Activated naive CD4-positive, alpha-beta T cell (primary cell): ENCODE measurements around the gene RASSF3.
"Not testable (repeated sequence)": the region's sequence is repeated elsewhere in the genome, so short reads cannot be mapped to it uniquely, and the experiment has no call there.

Experiments
- DNase-seq, 4 experiments: peaks; one replicate each; lab custom pipeline; 2025; lab: John Stamatoyannopoulos, UW

The RASSF3 gene, protein sequence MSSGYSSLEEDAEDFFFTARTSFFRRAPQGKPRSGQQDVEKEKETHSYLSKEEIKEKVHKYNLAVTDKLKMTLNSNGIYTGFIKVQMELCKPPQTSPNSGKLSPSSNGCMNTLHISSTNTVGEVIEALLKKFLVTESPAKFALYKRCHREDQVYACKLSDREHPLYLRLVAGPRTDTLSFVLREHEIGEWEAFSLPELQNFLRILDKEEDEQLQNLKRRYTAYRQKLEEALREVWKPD

DNA sequence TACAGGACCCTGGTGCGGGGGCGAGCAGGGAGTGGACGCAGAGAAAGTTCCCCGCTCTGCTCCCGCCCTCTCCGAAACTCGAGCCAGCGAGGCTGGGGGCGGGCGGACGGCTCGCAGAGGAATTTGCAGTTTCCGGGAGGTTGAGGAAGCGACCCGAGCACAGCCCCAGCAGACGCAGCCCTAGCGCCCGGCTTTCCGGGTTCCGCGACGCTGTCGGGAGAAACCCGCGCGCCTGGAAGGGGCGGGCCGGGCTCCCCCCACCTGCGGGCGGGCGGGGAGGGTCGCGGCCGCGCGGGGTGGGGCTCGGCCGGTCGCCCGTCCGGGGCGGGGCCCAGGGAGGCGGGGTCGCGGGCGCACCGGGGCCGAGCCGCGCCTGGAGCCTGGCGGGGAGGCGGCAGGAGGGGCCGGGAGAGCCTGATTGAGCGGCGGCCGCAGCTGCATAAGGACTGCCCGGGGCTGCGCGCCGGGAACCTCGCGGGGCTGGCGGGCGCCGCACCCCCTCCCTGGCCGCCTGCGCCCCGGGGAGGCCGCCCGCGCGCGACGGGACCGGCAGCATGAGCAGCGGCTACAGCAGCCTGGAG is at the start of gene RASSF3:
Gene RASSF3, plus strand, starts transcription at position 417 of the 581 bp plus-strand sequence. Its CDS starts 138 bp downstream, at position 555.
- DNase-seq: peak; percentile 21 to 65 (median 36)

DNA sequence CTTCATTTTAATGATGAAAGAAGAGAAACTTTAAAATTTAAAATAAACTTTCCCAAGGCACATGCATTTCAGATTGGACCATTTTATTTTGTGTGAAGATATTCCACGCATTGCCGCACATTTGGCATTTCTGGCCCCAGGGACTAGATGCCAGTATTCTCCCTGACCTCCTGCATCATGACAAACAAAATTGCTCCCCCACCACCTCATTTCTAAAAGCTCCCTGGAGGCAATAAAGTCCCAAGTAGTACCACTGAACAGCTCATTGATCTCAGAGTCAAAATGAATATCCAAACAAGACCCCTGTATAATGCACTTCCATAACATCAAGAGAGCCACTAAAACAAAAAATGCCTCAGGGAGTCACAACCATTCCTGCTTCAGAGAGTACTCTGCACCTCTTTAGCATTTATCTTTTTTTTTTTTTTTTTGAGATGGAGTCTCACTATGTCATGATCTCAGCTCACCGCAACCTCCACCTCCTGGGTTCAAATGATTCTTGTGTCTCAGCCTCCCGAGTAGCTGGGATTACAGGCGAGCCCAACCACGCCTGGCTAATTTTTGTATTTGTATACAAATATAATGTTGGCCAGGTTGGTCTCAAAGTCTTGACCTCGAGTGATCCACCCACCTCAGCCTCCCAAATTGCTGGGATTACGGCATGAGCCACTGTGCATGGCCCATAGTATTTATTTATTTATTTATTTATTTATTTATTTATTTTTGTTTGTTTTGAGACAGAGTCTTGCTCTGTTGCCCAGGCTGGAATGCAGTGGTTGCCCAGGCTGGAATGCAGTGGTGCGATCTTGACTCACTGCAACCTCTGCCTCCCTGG is 48.8 kb upstream of the RASSF3 start:
- DNase-seq: no peak

DNA sequence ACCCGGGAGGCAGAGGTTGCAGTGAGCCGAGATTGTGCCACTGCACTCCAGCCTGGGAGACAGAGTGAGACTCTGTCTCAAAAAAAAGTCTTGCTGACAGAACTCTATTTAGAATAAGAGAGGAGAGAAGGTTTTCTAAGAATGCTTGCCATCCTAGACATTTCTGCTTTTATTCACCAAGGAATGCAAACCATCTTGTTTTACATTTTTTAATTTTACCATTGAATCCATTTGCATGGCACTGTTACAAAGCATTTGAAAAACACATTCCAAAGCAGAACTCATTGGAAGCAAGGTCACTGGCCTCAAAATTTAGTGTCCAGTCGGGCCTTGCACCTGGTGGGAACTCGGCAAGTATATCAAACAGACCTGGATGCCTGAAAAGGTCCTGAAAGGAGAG is 44.2 kb upstream of the RASSF3 start:
- DNase-seq: no peak

DNA sequence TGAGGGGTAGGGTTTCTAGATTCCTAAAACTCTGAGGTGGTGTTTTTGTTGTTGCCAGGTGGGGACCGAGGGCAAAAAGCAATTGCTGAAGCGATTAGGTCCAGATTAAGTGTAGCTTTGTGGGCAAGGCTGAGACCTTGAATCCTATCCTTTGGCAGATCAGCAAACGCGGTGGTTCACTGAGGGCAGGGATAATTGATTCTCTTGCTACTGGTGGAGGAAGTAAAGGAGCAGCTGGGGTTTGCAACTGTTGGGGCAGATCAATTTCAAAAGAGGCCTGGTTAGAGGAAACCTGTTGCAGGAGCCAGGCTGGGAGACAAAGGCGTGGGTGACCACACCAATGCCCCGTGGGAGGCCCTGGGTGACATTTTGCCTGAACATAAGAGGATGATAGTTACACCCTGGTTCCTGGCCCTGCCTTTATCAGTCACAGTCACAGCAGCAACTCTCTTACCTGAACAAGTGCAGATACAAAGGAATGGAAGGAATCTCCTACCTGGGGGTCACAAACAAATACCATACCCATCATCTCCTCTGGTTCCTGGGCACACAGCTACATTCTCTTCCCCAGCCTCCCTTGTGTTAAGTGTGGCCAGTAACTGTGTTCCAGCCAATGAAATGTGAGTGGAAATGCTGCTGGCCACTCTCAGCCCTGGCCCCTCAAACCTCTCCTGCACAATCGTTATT is 43.3 kb upstream of the RASSF3 start:
- no peak for DNase-seq

DNA sequence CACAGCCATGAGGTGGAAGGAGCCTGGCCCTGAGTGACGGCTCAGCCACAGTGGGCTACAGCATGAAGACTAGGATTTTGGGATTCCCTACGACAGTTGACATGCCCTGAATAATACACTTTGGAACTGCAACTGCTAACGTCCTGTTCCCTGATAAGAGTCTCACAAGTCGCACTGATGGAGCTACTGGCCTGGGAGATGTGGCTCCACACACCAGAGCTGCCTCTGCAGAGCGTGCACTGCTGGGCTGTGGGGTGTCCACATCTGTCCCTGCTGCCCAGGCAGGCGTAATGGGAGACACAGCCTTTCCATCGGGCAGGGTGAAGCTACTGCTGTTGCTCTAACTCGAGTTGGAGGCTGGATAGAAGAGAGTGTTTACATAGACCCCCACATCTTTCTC is 42.7 kb upstream of the RASSF3 start:
- DNase-seq: no peak

DNA sequence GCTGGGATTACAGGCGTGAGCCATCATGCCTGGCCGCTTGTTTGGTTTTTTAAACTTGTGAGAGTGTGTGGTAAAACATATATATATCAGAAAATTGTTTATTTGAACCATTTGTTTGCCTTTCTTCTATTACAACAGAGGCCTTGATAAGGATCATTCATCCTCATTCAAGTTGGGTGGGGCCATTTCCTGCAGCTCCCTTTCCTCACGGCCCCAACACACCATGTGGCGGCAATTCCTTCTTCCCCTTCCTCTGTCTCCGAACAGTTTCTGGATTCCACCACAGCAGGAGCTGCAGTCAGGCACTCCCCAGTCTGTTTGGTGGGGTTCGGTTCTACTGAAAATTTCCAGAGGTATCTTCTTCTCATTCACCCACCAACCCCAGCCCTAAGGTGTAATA is 42.0 kb upstream of the RASSF3 start:
- DNase-seq: no peak

DNA sequence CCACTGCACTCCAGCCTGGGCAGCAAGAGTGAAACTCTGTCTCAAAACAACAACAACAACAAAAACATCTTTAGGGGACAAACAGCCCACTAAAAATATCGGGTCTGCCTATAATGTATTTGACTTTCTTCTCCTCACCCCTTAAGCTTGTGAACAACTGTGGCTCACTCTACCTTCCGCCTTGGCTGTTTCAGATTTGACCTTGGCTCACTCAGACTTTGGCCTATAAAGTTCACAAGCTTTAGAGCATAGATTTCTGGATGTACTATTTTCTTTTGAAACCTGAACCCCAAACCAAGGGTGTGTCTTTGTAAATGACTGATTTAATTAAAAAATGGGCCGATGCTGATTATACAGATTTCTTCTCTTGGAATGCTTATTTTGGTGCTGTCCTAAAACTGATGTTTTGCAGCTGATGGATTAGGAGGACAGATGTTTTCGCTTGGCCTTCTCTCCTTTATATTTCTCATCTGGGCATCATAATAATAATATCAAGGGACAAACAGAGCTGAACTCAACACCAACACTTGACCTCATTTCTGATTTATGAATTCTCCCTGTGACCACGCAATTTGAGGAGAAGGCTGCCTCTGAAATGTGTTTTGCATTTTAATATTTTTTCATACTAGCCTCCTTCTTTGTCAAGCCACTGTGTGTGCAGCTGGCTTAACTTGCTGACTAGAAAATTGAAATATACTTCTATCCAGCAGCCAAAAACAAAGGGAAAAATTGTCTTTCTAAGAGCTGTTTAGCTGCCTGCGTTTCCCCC is 40.2 kb upstream of the RASSF3 start:
- no peak for DNase-seq

DNA sequence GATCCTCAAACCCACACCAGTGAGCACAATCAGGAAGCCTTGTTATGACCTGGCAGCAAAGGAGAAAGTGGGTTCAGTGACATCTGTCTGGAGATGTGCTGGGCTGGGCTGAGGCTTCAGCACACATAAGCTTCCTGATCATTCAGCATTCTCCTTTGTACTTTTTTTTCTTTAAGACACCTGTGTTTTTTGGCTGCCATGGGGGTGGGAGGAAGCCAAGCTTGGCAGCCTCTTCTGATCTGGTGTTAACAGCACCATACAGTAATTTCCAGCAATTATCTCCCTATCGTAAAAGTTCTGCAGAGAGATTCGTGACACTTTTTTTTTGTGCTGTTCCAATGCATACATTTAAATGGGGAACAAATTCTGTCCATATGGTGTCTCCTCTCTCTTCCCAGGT is 38.9 kb upstream of the RASSF3 start:
- peak in 1 of 4 experiments; percentile 3 for DNase-seq

DNA sequence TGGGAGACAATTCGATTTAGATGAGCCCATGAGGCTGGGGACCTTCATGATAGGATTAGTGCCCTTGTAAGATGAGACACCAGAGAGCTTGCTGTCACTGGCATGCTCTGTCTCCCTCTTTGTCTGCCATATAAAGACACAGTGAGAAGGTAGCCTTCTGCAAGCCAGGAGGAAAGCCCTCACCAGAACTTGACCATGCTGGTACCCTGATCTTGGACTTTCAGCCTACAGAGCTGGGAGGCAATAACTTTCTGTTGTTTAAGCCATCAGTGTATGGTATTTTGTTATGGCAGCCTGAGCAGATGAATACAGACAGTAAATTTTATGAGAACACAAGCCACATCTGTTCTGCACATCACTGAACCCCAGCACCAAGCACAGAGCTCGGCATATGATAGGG is 38.1 kb upstream of the RASSF3 start:
- no peak for DNase-seq

DNA sequence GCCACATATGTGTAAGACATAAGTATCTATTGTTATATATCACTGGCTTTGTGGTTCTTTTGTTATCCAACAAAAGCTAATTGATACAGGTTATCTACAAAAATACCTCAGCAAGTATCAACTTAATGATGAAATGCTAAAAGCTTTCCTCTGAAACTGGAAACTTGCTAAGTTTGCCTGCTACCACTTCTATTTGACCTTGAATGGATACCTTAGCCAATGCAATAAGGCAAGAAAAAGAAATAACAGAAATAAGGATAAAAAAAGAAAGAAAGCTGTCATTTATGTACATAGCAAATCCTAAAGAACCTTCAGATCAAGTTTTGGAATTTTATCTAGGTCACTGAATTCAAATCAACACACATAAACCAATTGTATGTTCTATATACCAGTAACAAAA is 35.5 kb upstream of the RASSF3 start:
- no peak for DNase-seq

DNA sequence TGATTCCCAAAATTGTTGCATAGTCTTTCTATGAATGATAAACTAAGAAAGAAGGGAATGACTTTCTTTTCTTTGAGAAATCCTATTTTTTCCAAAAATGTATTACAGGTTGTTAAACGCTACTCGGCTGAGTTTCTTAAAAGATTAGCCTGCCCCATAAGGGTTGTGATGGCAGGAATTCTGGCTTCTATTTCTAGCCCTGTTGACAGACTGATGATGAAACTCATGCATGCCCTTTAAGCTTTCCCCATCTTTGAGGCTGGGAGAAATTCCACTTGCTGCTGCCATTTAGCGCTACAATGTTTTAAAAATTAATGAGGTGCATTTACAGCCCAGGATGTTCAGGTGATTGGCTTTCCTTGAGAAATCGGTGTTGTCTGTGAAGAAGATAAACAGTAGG is 33.2 kb upstream of the RASSF3 start:
- DNase-seq: no peak

DNA sequence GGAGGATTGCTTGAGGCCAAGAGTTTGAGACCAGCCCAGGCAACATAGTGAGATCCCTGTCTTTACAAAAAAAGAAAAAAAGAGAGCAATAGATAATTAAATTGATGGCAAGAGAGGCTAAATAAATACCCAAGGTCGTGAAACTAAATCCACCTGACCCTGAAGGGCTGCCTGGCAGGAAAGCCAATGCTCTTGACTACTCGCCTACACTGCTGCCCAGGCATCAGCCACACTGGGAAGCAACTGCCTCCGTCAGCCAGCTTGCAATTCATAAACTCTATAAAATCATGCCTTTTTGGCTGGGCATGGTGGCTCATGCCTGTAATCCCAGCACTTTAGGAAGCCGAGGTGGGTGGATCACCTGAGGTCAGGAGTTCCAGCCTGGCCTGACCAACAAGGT is 31.7 kb upstream of the RASSF3 start:
- no peak for DNase-seq

DNA sequence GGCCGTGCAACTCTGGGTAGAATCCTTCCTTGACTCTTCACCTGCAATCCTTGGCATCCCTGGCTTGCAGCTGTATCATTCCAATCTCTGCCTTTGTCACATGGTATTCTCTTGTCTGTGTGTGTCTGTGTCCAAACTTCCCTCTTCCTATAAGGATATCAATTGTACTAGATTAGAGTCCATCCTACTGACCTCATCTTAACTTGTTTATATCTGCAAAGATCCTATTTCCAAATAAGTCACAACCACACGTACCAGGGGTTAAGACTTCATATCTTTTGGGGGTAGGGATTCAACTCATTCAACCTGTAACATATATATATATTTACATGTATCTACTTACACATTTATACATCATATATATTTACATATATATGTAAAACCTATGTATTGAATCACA is 29.6 kb upstream of the RASSF3 start:
- no peak for DNase-seq

DNA sequence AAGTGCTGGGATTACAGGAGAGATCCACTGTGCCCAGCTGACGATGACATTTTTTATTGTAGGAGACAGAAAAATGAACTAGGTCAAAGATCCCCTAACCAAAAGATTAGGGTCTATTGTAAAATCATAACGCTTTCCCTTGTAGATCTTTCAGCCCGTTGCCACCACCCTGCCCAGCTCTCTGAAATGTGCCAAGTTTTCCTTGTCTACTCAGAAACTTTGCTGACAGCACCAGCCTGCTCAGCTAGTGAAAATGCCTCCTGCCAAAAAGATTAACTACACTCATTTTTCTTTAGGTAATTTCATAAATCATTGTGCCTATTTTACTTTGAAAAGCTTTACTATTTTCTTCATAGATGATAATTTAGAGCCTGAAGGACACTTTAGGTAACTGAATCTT is 28.2 kb upstream of the RASSF3 start:
- DNase-seq: no peak

DNA sequence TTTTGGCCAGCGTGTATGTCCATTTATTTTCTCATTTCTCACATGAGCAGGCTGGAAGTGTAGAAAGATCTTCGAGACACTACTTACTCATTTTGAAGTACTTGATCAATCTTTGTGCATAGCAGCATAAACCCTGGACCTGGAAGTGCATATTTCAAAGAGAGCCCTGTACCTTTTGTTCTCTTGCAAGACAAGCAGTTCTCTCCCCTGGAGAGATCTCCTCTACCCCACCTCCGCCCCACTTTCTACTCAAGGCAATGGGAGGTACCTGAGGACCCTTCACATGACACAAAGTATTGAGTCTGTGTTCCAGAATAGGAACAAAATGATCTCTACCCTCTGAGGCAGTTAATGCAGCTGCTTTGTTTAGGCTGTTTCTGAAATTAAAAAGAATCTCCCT is 27.4 kb upstream of the RASSF3 start:
- no peak for DNase-seq

DNA sequence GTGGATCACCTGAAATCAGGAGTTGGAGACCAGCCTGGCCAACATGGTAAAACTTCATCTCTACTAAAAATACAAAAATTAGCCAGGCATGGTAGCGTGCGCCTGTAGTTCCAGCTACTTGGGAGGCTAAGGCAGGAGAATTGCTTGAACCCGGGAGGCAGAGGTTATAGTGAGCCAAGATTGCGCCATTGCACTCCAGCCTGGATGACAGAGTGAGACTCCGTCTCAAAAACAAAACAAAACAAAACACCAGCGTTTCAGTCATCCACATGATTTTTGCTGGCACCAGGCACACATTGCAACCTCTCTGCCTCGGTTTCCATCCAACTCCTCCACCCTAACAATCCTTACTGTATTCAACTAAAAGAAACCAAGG is 26.9 kb upstream of the RASSF3 start:
- not testable (repeated sequence) for DNase-seq

DNA sequence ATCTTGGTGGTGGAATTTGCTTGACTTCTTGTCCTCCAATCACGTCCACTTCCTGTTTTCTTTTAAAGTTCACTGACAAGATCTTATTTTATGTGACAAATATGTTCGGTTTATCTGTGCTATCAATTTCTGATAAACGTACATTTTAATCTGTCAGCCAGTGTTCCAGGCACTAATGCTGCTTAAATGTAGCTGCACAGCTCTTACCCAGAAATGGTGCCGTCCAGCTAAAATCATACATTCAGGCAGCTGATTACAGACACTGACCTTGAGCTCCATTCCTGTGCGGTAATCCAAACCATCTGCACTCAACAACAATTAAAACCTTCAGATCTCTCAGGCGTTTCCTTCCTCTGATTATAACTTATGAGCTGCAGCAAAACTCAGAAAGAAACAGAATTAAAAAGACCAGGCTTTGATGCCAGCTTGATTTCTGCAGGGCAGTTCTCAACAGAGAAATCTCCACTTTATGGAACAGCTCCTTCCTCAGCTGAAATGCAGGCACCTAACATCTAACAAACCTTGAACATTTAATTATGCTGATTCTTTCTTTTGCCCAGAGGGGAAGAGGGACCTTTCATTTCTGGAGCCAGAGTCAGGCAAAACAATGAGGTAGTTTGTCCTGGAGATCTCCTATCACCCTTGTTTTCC is 26.4 kb upstream of the RASSF3 start:
- no peak for DNase-seq

DNA sequence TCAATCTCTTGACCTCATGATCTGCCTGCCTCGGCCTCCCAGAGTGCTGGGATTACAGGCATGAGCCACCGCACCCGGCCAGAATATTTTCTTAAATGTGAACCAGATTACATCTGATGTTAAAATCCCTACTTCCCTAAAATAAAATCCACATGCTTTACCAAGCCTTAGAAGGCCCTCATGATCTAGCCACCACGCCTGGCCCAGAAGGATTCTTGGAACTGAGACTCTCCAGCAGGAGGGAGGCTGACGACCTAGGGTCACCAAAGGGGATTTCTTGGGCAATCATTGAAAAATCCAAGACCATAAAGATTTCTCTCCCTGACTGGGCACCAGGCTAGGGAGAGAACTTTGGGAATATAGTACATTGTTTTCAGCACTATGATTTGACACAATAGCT is 25.2 kb upstream of the RASSF3 start:
- no peak for DNase-seq

DNA sequence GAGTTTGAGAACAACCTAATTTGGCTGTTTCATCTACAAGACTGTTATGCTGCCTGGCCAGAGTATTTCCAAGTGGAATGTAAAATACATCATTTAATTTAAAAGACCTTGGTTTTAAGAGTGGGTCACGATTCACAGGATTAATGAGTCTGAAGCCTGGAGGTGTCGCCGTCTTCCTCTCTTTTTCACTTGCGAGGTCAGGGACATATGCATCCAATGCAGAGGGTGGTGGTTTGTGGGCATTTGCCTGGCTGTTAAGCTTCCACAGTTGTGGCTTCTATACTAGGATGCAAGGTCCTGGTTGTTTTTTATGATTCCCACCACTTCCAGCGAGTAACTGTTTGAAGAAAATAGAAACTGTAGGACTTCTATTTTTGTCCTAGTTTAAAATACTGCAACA is 22.8 kb upstream of the RASSF3 start:
- no peak for DNase-seq

DNA sequence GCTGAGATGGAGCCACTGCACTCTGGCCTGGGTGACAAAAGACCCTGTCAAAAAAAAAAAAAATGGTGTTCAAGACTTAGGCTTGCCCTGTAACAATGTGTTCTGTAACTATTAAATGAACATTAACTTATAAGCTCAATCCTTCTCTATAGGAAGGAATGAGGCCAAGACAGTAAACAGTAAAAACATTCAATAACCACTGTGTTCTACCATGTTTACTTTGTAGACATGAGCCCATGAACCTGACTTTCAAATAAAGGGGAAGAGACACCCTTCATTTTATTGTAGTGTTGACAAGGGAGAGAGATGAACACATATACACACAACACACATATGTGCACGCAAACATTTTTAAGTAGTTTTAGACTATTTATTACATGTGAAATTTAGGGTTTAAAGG is 20.1 kb upstream of the RASSF3 start:
- no peak for DNase-seq
